GM12801 (cell line): ENCODE measurements around the gene ACSL4.

Experiments used
- TF ChIP-seq, protein P1 (sequence below): IDR thresholded peaks from one replicate; pipeline ENCODE4 v1.5.1; 2011; ENCODE audit warnings: control low read depth; ENCODE audit not compliant: insufficient read length; ENCODE audit errors: extremely low read depth

The ACSL4 gene

DNA sequence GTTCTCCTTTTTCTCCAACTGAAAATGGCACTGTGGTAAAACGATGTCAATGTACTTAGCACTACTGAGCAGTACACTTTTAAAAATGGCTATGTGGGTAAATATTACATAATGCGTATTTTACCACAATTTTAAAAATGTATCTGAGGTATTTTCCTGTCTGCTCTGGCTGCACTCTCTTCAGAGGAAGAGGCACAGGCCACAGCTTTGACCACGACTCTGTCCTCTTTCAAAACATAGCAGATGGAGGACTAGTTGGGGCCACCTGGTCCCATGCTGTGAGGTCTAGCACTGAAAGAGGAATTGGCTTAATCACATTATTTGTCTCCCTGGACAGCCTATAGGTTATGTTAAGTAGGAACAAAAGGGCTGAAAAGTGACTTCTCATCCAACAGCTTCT lies 113.3 kb downstream of the ACSL4 start:
- TF ChIP-seq, protein P1, sequence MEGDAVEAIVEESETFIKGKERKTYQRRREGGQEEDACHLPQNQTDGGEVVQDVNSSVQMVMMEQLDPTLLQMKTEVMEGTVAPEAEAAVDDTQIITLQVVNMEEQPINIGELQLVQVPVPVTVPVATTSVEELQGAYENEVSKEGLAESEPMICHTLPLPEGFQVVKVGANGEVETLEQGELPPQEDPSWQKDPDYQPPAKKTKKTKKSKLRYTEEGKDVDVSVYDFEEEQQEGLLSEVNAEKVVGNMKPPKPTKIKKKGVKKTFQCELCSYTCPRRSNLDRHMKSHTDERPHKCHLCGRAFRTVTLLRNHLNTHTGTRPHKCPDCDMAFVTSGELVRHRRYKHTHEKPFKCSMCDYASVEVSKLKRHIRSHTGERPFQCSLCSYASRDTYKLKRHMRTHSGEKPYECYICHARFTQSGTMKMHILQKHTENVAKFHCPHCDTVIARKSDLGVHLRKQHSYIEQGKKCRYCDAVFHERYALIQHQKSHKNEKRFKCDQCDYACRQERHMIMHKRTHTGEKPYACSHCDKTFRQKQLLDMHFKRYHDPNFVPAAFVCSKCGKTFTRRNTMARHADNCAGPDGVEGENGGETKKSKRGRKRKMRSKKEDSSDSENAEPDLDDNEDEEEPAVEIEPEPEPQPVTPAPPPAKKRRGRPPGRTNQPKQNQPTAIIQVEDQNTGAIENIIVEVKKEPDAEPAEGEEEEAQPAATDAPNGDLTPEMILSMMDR, result no peak

DNA sequence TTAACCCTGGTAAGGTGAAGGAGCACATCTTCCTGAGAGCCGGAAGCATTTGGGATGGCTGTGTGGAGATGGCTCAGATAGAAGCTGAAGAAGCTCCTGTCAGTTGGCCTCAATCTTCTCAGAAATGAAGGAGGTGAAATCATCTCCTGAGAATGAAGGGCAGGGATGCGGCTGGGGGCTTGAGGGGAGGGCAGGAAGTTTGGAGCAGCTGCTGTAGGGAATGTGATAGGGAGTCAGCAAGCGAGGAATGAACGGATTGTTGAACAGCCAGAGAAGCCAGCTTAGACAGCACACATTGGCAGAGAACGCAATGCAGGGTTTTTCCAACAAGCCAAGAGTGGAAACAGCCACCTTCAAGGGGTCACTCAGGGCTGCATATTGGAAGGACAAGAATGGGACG lies 118.1 kb downstream of the ACSL4 start:
- TF ChIP-seq, protein P1, result no peak

DNA sequence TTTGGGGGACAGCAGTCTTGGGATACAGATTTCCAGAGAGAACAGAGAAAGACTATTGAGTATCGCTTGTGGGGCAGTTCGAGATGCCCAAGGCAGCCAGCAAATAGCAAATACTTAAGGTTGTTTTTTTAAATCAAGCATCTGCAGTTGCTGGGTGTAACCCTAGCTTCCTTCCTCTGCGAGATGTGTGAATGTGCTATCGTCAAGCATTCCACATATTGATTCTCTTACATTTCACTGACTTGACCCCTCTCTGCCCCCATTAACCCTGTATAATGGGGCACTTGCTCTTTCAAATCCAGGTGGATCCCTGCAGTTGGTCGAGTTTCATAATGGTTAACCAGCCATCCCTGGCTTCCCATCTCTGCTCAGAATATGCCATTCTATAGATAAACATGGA lies 131.6 kb downstream of the ACSL4 start:
- TF ChIP-seq, protein P1, result no peak

DNA sequence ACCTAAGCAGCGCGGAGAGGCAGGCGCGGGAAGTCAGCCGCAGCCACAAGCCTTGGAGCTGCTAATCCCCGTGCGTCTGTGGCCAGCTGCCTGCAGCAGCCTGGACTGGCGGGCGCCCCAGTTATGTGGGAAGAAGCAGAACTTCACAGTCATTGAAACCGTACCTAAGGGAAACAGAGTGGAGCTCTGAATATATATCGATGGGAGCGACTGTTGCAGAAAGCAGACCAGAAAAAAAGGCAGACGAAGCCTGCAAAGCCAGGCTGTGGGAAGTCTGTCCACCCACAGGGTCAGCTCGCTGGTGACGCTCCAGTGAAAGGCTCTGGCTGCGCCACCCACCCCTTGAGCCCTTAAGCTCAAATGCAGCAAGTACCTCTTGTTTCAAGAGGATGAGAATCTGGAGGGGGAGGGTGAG lies 132.8 kb downstream of the ACSL4 start:
- TF ChIP-seq, protein P1, result no peak

DNA sequence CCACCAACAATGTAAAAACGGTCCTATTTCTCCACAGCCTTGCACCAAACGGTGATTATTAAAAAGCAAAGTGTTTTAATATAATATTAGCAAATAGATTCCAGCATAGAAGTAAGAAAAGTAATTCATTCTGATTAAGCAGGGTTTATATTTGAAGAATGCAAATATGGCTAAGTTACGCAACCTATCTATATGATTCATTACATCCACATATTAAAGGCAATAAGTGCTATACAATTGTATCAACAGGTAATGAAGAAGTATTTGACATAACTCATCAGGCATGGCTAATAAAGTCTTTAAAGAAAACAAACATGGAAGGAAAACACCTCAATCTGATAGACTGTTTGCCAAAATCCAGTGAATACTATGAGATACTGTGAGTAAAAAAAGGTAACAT lies 137.0 kb downstream of the ACSL4 start:
- TF ChIP-seq, protein P1, result no peak
